OCI-LY7 (cell line): ENCODE measurements around the gene P2RX5.

ENCODE experiments used
- EZH2phosphoT487 ChIP-seq: fragments of 200-600 bp; sonication (generic); IDR thresholded peaks from 2 replicates; pipeline ENCODE4 v1.6.1; 2018; ENCODE audit warnings: low read depth, borderline replicate concordance, mild to moderate bottlenecking, mixed run types, antibody characterized with exemption, low read length, moderate library complexity, mixed read lengths
- TF ChIP-seq, protein P1 (sequence below): fragments of 200-600 bp; sonication (generic); conservative IDR thresholded peaks from 2 replicates; pipeline ENCODE4 v1.5.1; 2014; ENCODE audit warnings: mild to moderate bottlenecking, antibody characterized with exemption, low read length, moderate library complexity, mixed read lengths

DNA sequence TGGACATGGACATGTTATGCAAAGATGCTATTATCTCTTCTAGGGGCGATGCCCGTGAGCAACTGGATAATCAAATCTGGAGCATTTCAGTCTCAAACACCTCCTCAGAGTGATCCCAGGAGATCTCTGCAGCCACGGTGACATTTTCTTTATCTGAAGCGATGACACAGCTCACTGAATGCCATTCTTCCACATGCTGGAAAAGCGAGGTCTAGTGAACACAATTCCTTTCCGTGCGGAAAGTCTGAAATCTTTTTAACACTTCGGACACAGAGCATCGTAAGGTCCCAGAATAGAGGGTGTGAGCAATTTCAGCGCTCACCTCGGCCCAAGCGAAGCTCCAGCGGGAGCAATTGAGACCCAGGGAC is 27.2 kb upstream of the P2RX5 start:
- TF ChIP-seq, protein P1, sequence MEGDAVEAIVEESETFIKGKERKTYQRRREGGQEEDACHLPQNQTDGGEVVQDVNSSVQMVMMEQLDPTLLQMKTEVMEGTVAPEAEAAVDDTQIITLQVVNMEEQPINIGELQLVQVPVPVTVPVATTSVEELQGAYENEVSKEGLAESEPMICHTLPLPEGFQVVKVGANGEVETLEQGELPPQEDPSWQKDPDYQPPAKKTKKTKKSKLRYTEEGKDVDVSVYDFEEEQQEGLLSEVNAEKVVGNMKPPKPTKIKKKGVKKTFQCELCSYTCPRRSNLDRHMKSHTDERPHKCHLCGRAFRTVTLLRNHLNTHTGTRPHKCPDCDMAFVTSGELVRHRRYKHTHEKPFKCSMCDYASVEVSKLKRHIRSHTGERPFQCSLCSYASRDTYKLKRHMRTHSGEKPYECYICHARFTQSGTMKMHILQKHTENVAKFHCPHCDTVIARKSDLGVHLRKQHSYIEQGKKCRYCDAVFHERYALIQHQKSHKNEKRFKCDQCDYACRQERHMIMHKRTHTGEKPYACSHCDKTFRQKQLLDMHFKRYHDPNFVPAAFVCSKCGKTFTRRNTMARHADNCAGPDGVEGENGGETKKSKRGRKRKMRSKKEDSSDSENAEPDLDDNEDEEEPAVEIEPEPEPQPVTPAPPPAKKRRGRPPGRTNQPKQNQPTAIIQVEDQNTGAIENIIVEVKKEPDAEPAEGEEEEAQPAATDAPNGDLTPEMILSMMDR, result 0 out of 2 replicates have a peak, but pooled peaks have one; percentile 35
- TF ChIP-seq EZH2phosphoT487, result no peak
